MCF 10A (cell line): Measurements from ENCODE around the gene NOX5. TPM values are rescaled to one million over a fixed set of nuclear protein-coding genes. Genes with fewer than 3 reads are reported as not detected.

Experiments
- BruUV-seq: library from RNA; stranded (reverse); fragments of 400-500 nt; replicated peaks from 2 replicates; lab custom pipeline; 2021; lab: Mats Ljungman, UMichigan
- CTCF ChIA-PET: fragments of 300-600 bp; sonication (Branson Sonifier 250); formaldehyde crosslinking; extraction: SDS; loops from one replicate; lab custom pipeline; 2021; ENCODE audit warnings: antibody characterized with exemption, inconsistent platforms; lab: Yijun Ruan, JAX
- POLR2A ChIA-PET: fragments of 300-600, 350-650 bp; sonication (Branson Sonifier 250); formaldehyde crosslinking; extraction: SDS; loops from one replicate; lab custom pipeline; 2020; ENCODE audit warnings: antibody characterized with exemption, inconsistent platforms; lab: Yijun Ruan, JAX
- DNase-seq: peaks from one replicate; pipeline ENCODE4 v3.0.0-alpha.2; 2018; ENCODE audit not compliant: unreplicated experiment
- H3K27ac Mint-ChIP-seq: one replicate; pipeline ENCODE4 v1.8.0; 2022; ENCODE audit warnings: mild to moderate bottlenecking, low read depth, mixed read lengths; ENCODE audit not compliant: unreplicated experiment
- H3K27me3 Mint-ChIP-seq: one replicate; pipeline ENCODE4 v1.8.0; 2022; ENCODE audit warnings: mixed read lengths; ENCODE audit not compliant: insufficient read depth, unreplicated experiment
- H3K36me3 Mint-ChIP-seq: one replicate; pipeline ENCODE4 v1.8.0; 2022; ENCODE audit warnings: mild to moderate bottlenecking, moderate library complexity, mixed read lengths; ENCODE audit not compliant: insufficient read depth, unreplicated experiment
- H3K4me1 Mint-ChIP-seq: one replicate; pipeline ENCODE4 v1.8.0; 2022; ENCODE audit warnings: mixed read lengths; ENCODE audit not compliant: insufficient read depth, unreplicated experiment
- H3K4me3 Mint-ChIP-seq: one replicate; pipeline ENCODE4 v1.8.0; 2022; ENCODE audit warnings: mild to moderate bottlenecking, moderate library complexity, mixed read lengths; ENCODE audit not compliant: unreplicated experiment
- H3K9me3 Mint-ChIP-seq: one replicate; pipeline ENCODE4 v1.8.0; 2022; ENCODE audit warnings: mixed read lengths; ENCODE audit not compliant: unreplicated experiment
- intact Hi-C: fragments of 100-400 bp; cut with micrococcal nuclease; formaldehyde crosslinking; loops from 2 replicates; pipeline ENCODE4 v1.14.1; 2022
- total RNA-seq: library from RNA; stranded (reverse); gene quantifications from 2 replicates; pipeline ENCODE4 v1.2.3, GENCODE V29; 2022
- TF ChIP-seq, protein P1 (sequence below): fragments of 200-600 bp; IDR thresholded peaks from one replicate; pipeline ENCODE4 v1.8.0; 2022; ENCODE audit warnings: antibody characterized with exemption, mild to moderate bottlenecking; ENCODE audit not compliant: unreplicated experiment

The NOX5 gene
- total RNA-seq, 1 experiment from 2014 or later: 1.4 TPM

DNA sequence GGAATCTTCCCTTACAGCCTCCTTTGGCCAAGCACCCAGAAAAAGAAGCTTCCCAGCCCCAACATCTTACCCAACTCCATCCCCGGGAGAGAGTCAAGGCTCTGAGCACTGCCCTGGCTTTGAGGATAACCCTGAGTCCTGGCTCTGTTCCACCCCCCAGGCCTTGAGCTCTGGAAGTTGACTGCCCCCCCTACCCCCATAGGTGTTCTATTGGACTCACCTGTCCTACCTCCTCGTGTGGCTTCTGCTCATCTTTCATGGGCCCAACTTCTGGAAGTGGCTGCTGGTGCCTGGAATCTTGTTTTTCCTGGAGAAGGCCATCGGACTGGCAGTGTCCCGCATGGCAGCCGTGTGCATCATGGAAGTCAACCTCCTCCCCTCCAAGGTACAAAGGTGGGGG, 22.3 kb downstream of the NOX5 start:
- no peak overlapping the region for H3K27ac Mint-ChIP-seq
- H3K4me1 Mint-ChIP-seq: peaks cover 5% of the 10 kb centered on the region
- H3K9me3 Mint-ChIP-seq: no peaks in the 10 kb centered on the region
- intact Hi-C loops: no loop called here
- no peak overlapping the region for H3K4me3 Mint-ChIP-seq
- TF ChIP-seq, protein P1, sequence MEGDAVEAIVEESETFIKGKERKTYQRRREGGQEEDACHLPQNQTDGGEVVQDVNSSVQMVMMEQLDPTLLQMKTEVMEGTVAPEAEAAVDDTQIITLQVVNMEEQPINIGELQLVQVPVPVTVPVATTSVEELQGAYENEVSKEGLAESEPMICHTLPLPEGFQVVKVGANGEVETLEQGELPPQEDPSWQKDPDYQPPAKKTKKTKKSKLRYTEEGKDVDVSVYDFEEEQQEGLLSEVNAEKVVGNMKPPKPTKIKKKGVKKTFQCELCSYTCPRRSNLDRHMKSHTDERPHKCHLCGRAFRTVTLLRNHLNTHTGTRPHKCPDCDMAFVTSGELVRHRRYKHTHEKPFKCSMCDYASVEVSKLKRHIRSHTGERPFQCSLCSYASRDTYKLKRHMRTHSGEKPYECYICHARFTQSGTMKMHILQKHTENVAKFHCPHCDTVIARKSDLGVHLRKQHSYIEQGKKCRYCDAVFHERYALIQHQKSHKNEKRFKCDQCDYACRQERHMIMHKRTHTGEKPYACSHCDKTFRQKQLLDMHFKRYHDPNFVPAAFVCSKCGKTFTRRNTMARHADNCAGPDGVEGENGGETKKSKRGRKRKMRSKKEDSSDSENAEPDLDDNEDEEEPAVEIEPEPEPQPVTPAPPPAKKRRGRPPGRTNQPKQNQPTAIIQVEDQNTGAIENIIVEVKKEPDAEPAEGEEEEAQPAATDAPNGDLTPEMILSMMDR: no peak
- no peaks in the 10 kb centered on the region for H3K27me3 Mint-ChIP-seq
- no TSS peak for BruUV-seq
- ChIA-PET POLR2A (no interaction called here), CTCF (no interaction called here)
- peaks cover 4% of the 10 kb centered on the region for H3K36me3 Mint-ChIP-seq
- no peak for DNase-seq

DNA sequence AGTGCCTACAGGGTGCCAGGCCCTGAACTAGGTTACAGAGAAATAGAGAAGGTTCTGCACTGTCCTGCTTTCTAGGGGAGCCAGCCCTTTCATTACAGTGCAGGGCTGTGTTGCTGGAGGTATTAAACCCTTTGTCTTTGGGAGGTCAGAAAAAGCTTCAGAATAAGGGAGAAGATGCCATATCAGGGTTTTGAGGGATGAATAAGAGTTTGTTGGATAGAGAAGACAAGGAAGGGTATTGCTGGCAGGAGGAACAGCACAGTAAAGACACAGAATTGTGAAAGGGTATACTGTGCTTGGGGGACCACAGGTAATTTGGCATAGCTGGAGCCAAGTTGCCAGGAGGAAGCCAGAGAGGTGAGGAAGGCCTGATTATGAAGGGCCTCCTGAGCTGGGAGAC, 23.0 kb downstream of the NOX5 start:
- no peak overlapping the region for H3K4me3 Mint-ChIP-seq
- TF ChIP-seq, protein P1: no peak
- H3K27me3 Mint-ChIP-seq: no peaks in the 10 kb centered on the region
- peaks cover 5% of the 10 kb centered on the region for H3K4me1 Mint-ChIP-seq
- no peaks in the 10 kb centered on the region for H3K9me3 Mint-ChIP-seq
- intact Hi-C loops: no loop called here
- DNase-seq: no peak
- POLR2A ChIA-PET: no interaction called here
- no peak overlapping the region for H3K27ac Mint-ChIP-seq
- BruUV-seq: no TSS peak
- CTCF ChIA-PET: no interaction called here
- peaks cover 4% of the 10 kb centered on the region for H3K36me3 Mint-ChIP-seq

DNA sequence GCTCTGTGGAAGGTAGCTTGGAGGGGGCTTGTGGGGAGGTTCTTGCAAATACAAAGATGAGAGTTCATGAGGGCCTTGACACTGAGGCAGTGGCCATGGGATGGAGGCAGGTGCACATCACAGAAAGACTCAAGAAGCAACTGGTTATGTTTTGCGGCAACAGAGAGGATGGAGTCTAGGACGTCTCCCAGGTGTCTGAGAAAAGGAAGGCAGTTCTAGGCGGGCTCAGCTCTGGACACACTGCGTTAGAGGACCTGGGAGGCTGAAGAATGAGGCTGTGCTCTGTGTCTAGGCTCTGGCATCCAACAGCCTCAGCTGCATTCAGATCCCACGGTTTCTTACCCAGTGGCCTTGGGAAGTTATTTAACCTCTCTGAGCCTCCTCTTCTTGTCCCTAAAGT, 23.5 kb downstream of the NOX5 start:
- H3K4me1 Mint-ChIP-seq: peaks cover 5% of the 10 kb centered on the region
- TF ChIP-seq, protein P1: no peak
- no peak for DNase-seq
- no peak overlapping the region for H3K27ac Mint-ChIP-seq
- intact Hi-C loops: no loop called here
- POLR2A ChIA-PET: no interaction called here
- H3K27me3 Mint-ChIP-seq: no peaks in the 10 kb centered on the region
- no TSS peak for BruUV-seq
- CTCF ChIA-PET: no interaction called here
- no peak overlapping the region for H3K4me3 Mint-ChIP-seq
- no peaks in the 10 kb centered on the region for H3K9me3 Mint-ChIP-seq
- peaks cover 4% of the 10 kb centered on the region for H3K36me3 Mint-ChIP-seq

DNA sequence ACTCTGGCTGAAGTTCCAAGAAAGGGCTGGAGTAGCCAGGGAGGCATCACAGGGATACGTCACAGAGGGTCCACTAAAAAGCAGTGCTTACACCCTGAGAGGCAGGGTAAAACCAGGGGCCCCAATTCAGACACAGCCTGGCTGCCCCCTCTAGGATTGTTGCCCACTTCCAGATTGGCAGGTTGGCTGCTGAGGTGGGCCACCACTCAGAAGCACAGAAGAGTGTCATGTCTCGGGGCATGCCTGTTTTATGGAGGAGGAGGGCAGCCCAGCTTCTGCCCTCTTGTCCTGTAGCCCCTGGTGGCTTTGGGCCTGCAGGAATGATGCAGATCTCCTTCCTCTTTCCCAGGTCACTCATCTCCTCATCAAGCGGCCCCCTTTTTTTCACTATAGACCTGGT, 24.0 kb downstream of the NOX5 start:
- TF ChIP-seq, protein P1: no peak
- peaks cover 5% of the 10 kb centered on the region for H3K4me1 Mint-ChIP-seq

More for the DNA sequence above, 24.0 kb downstream of the NOX5 start:
- H3K9me3 Mint-ChIP-seq: no peaks in the 10 kb centered on the region
- no peak for DNase-seq
- H3K27ac Mint-ChIP-seq: no peak overlapping the region
- intact Hi-C loops: no loop called here
- H3K4me3 Mint-ChIP-seq: no peak overlapping the region
- CTCF ChIA-PET: interaction anchor here (0.9 kb wide), 1 partner anchor 31 kb away, joined by 3 read pairs; no protein-coding TSS in a partner anchor
- peaks cover 4% of the 10 kb centered on the region for H3K36me3 Mint-ChIP-seq
- H3K27me3 Mint-ChIP-seq: no peaks in the 10 kb centered on the region
- POLR2A ChIA-PET: no interaction called here
- BruUV-seq: no TSS peak
